ENCODE results near the gene IL17RB.

The IL17RB gene

GRCh38 chr3:53844262-53845102 is 1.9 kb upstream of the IL17RB start:
- peaks cover 0 to 12% (median 3%) of the 10 kb centered on the region in 10 experiments; a peak in 9 of 20 replicates for H3K4me1 ChIP-seq
- no peak overlapping the region for H3K4me3 ChIP-seq
- no peaks in the 10 kb centered on the region for H3K36me3 ChIP-seq
- peaks cover 31 to 48% (median 40%) of the 10 kb centered on the region in 11 experiments for H3K27me3 ChIP-seq
- no peak for TF ChIP-seq Cebpa-rat (IDR thresholded peaks at IDR 0.05)
- H3K27ac ChIP-seq = no peak overlapping the region
- no peak overlapping the region for H3K9ac ChIP-seq
- H3K4me2 ChIP-seq = peak overlapping the region in 4 of 11 experiments; percentile 2 to 40 (median 22); a peak in 3 of 22 replicates
- peaks cover 11 to 20% (median 15%) of the 10 kb centered on the region in 11 experiments; a peak in 21 of 22 replicates for H3K9me3 ChIP-seq (replicated peaks in 1 of 11)
- H4K20me1 ChIP-seq = peaks cover 0 to 4% (median 0%) of the 10 kb centered on the region in 11 experiments; a peak in 1 of 22 replicates

DNA sequence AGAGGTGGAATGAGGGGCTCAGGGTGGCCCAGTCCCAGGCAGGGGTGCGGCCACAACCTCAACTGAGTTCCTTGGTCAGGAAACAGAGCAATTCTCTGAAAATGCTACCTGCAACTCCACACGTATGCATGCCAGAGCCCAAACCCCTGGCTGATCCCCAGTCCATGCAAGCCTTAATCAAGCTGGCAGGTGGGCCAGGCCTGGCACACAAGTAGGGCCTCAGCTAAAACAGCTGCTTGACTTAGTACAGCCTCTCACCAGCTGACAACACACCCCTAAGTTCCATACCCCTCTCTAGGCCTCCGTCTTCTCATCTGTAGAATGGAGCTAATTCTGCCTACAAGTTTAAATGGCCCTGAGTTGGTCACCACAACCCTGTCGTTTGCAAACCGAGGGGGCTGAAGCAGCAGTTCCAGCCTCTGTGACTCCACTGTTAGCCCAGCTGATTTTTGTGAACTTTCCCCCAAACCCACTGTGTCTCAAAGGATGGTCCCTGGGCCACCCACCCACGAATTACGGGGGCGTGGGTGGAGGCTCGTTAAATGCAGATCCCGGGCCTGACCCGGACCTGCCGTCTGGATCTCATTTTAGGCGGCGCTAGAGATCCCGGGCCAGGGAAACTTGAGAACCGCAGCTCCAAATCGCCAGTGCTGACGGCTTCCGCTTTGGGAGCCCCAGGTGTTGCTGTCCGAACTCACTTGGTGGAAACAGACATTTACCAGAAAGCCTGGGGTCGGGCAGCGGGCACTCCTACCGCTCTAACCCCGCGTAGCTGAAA is 1.1 kb upstream of the IL17RB start:
- Histone ChIP-seq H3K36me3 (no peaks in the 10 kb centered on the region), H3K4me1 (peaks cover 0 to 12% (median 3%) of the 10 kb centered on the region in 10 experiments; a peak in 9 of 20 replicates), H3K9ac (peak overlapping the region in 2 of 11 experiments; percentile 22 to 48; a peak in 2 of 22 replicates), H3K4me2 (peak overlapping the region in 7 of 11 experiments; percentile 12 to 69 (median 35); a peak in 10 of 22 replicates), H3K27me3 (peaks cover 31 to 48% (median 40%) of the 10 kb centered on the region in 11 experiments), H4K20me1 (peaks cover 0 to 4% (median 0%) of the 10 kb centered on the region in 11 experiments; a peak in 1 of 22 replicates), H3K4me3 (peak overlapping the region in 5 of 10 experiments; percentile 20 to 49 (median 43); a peak in 9 of 20 replicates), H3K27ac (no peak overlapping the region), H3K9me3 (replicated peaks in 1 of 11) (peaks cover 11 to 20% (median 15%) of the 10 kb centered on the region in 11 experiments; a peak in 21 of 22 replicates)
- TF ChIP-seq Cebpa-rat (IDR thresholded peaks at IDR 0.05) = no peak

DNA sequence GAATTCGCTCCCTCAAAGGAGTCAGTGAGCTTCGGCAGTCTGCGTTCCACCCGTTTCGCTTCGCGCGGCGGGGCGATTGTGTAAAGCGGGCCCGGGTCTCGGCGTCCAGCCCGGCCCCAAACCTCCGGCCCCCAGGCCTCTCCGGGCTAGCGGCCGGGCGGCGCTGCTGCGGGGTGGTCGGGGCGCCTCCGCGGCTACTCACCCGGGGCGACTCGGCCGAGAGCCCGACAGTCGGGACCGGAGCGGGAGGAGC is 561 bp upstream of the IL17RB start:
- H3K9me3 ChIP-seq (replicated peaks in 1 of 11) = peaks cover 11 to 20% (median 15%) of the 10 kb centered on the region in 11 experiments; a peak in 21 of 22 replicates
- peak overlapping the region in 5 of 10 experiments; percentile 20 to 49 (median 43); a peak in 9 of 20 replicates for H3K4me3 ChIP-seq
- H3K9ac ChIP-seq = peak overlapping the region in 2 of 11 experiments; percentile 22 to 48; a peak in 2 of 22 replicates
- H4K20me1 ChIP-seq = peaks cover 0 to 4% (median 0%) of the 10 kb centered on the region in 11 experiments; a peak in 1 of 22 replicates
- no peak overlapping the region for H3K27ac ChIP-seq
- H3K4me1 ChIP-seq = peaks cover 0 to 12% (median 3%) of the 10 kb centered on the region in 10 experiments; a peak in 9 of 20 replicates
- no peaks in the 10 kb centered on the region for H3K36me3 ChIP-seq
- H3K4me2 ChIP-seq = peak overlapping the region in 7 of 11 experiments; percentile 12 to 69 (median 35); a peak in 10 of 22 replicates
- TF ChIP-seq Cebpa-rat (IDR thresholded peaks at IDR 0.05) = no peak
- peaks cover 31 to 48% (median 40%) of the 10 kb centered on the region in 11 experiments for H3K27me3 ChIP-seq

DNA sequence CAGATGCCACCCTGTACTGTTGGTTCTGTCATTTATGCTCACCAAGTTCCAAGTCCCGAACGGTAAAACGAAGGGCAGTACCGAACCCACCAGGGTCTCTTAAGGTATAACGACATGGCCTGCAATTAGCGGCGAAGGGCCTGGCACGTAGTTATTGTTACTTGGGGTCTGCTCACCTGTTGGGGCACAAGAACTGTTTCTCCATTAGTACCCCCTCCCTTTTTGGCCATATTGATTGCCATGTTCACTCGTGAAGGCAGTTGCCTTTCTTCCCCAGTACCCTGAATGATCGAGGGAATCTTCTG is 435 bp downstream of the IL17RB start:
- Histone ChIP-seq H4K20me1 (peaks cover 0 to 4% (median 0%) of the 10 kb centered on the region in 11 experiments; a peak in 1 of 22 replicates), H3K36me3 (no peaks in the 10 kb centered on the region), H3K4me1 (peaks cover 0 to 12% (median 3%) of the 10 kb centered on the region in 10 experiments; a peak in 9 of 20 replicates), H3K4me3 (no peak overlapping the region), H3K27ac (no peak overlapping the region), H3K9ac (no peak overlapping the region), H3K9me3 (replicated peaks in 1 of 11) (peaks cover 11 to 20% (median 15%) of the 10 kb centered on the region in 11 experiments; a peak in 21 of 22 replicates), H3K4me2 (no peak overlapping the region), H3K27me3 (peaks cover 31 to 48% (median 40%) of the 10 kb centered on the region in 11 experiments)
- TF ChIP-seq Cebpa-rat (IDR thresholded peaks at IDR 0.05) = no peak

DNA sequence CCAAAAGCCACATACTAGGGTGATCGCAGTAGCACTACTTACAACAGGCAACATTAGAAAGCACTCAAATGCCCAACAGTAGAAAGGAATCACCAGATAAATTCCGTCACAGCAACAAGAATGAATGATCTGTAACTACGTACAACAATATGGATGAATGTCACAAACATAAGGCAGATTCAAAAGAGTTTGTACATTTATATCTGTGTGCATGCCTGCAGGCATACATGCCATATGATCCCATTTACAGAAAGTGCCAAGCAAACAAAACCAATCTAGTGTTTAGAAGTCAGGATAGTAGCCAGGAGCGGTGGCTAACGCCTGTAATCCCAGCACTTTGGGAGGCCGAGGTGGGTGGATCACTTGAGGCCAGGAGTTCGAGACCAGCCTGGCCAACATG is 3.5 kb downstream of the IL17RB start:
- H3K4me2 ChIP-seq = no peak overlapping the region
- no peak for TF ChIP-seq Cebpa-rat (IDR thresholded peaks at IDR 0.05)
- no peaks in the 10 kb centered on the region for H4K20me1 ChIP-seq
- H3K4me1 ChIP-seq = no peaks in the 10 kb centered on the region
- no peak overlapping the region for H3K27ac ChIP-seq
- H3K4me3 ChIP-seq = no peak overlapping the region
- peaks cover 11 to 20% (median 15%) of the 10 kb centered on the region in 11 experiments; a peak in 21 of 22 replicates for H3K9me3 ChIP-seq (replicated peaks in 1 of 11)
- H3K9ac ChIP-seq = no peak overlapping the region
- no peaks in the 10 kb centered on the region for H3K36me3 ChIP-seq
- H3K27me3 ChIP-seq = peaks cover 23 to 35% (median 28%) of the 10 kb centered on the region in 11 experiments

DNA sequence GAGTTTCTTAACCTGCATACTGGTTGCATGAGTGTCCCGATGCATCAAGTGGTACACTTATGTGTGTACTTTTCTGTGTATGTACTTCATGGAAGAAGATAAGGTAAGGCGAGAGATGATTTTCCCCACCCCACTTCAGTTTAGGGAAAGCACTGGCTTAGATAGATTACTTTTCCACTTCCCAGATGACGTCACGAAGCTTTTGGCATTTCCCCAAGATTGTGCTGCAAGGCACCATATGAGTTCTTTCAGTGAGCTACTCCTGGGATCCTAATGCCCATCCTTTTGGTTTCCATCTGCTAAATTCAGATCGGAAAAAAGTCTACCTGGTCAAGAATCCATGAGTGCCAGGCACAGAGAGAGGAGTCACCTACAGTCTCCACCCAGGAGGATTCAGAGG is 4.5 kb downstream of the IL17RB start:
- Histone ChIP-seq H3K27me3 (peaks cover 14 to 25% (median 18%) of the 10 kb centered on the region in 11 experiments), H3K4me1 (0 out of 20 replicates have a peak, but pooled peaks cover 0 to 1% (median 0%) of the 10 kb centered on the region in 10 experiments), H3K9me3 (replicated peaks in 1 of 11) (peaks cover 8 to 12% (median 11%) of the 10 kb centered on the region in 11 experiments; a peak in 21 of 22 replicates), H3K4me2 (no peak overlapping the region), H3K27ac (no peak overlapping the region), H3K36me3 (no peaks in the 10 kb centered on the region), H3K9ac (no peak overlapping the region), H3K4me3 (no peak overlapping the region), H4K20me1 (no peaks in the 10 kb centered on the region)
- no peak for TF ChIP-seq Cebpa-rat (IDR thresholded peaks at IDR 0.05)

DNA sequence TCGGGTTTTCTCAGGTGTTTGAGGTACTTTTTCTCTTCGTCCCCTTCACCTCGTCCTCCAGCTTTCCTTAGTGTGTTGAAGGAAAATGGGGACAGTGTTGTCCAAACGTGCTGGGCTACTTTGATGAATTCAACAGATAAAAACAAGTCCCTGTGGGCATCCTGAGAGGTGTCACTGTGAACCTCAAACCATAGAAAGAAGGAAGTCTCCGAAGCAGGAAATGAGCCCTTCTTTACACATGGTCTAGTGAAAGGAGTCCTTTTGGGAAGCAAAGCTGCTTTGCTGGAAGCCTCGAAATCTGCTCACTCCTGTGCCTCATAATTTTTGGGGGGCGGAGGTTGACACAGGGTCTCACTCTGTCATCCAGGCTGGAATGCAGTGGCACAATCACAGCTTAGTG is 10.6 kb downstream of the IL17RB start:
- Histone ChIP-seq H3K9me3 (replicated peaks in 1 of 11) (no peaks in the 10 kb centered on the region), H3K27me3 (no peaks in the 10 kb centered on the region), H3K9ac (no peak overlapping the region), H4K20me1 (0 out of 22 replicates have a peak, but pooled peaks cover 0 to 3% (median 0%) of the 10 kb centered on the region in 11 experiments), H3K4me2 (peak overlapping the region in 10 of 11 experiments; percentile 15 to 52 (median 33); a peak in 14 of 22 replicates), H3K4me3 (no peak overlapping the region), H3K27ac (no peak overlapping the region), H3K4me1 (peaks cover 10 to 25% (median 18%) of the 10 kb centered on the region in 10 experiments; a peak in 18 of 20 replicates), H3K36me3 (peaks cover 23 to 35% (median 29%) of the 10 kb centered on the region in 11 experiments)
- TF ChIP-seq Cebpa-rat (IDR thresholded peaks at IDR 0.05) = no peak

- H3K4me2 ChIP-seq = peak overlapping the region in 3 of 11 experiments; percentile 4 to 31 (median 19); a peak in 4 of 22 replicates
- peaks cover 36 to 48% (median 41%) of the 10 kb centered on the region in 11 experiments for H3K36me3 ChIP-seq
- H3K4me1 ChIP-seq = peaks cover 10 to 25% (median 18%) of the 10 kb centered on the region in 10 experiments; a peak in 18 of 20 replicates
- H3K27me3 ChIP-seq = no peaks in the 10 kb centered on the region
- H3K9me3 ChIP-seq (replicated peaks in 1 of 11) = no peaks in the 10 kb centered on the region
- H3K9ac ChIP-seq = no peak overlapping the region
- no peak for TF ChIP-seq Cebpa-rat (IDR thresholded peaks at IDR 0.05)
- H3K4me3 ChIP-seq = no peak overlapping the region
- no peak overlapping the region for H3K27ac ChIP-seq
- H4K20me1 ChIP-seq = 0 out of 22 replicates have a peak, but pooled peaks cover 0 to 7% (median 0%) of the 10 kb centered on the region in 11 experiments
These were observed 11.9 kb downstream of the IL17RB start for GRCh38 chr3:53858096-53858741.

All from BLaER1 treated with 17β-estradiol and CSF1 and Interleukin-3, amounts not matched to agents 10 nM and 100 nM (cell line).